K562 (cell line): ENCODE data around the gene RPS6KA2. TPM values are rescaled to one million over a fixed set of nuclear protein-coding genes. Genes with fewer than 3 reads are reported as not detected.

Experiments
- ATAC-seq: fragments of 200-7000 bp; cut with Tn5 transposase; 3 replicates; pipeline ENCODE4 v1.9.1; 2020; ENCODE audit warnings: moderate library complexity
- BruUV-seq: library from RNA; stranded (reverse); fragments of 400-500 nt; replicated peaks from 2 replicates; lab custom pipeline; 2021; lab: Mats Ljungman, UMichigan
- CTCF ChIA-PET: fragments of 300-600 bp; formaldehyde crosslinking; extraction: SDS; loops from one replicate; lab custom pipeline; 2021; ENCODE audit warnings: low intra/inter-chr PET ratio; lab: Yijun Ruan, JAX
- POLR2A ChIA-PET: fragments of 300-600, 350-650 bp; sonication (Branson Sonifier 250); formaldehyde crosslinking; extraction: SDS; loops from one replicate; lab custom pipeline; 2021; ENCODE audit warnings: antibody characterized with exemption, inconsistent platforms; lab: Yijun Ruan, JAX
- DNase-seq, 4 experiments: peaks; one replicate each; pipeline versions ENCODE4 v3.0.0 to v3.0.0-alpha.2; 2011 to 2018; ENCODE audit warnings: low spot score in 3 of 4, mixed read lengths in 3 of 4; ENCODE audit errors: extremely low read depth in 1 of 4
- FAIRE-seq: peaks from 2 replicates; lab custom pipeline; 2011; peaks lifted over from hg19 to GRCh38; lab: Jason Lieb, UNC
- H2AFZ ChIP-seq: 2 replicates; pipeline ENCODE4 v1.6.0; 2011; ENCODE audit warnings: low read depth, low read length, control low read depth, inconsistent platforms
- H3K27ac ChIP-seq: fragments of 200-600 bp; 3 replicates; pipeline ENCODE4 v1.8.0; 2011; ENCODE audit warnings: low read depth, mild to moderate bottlenecking, control low read depth, inconsistent platforms, low read length, moderate library complexity, mixed read lengths; ENCODE audit errors: extremely low read depth
- H3K27me3 ChIP-seq, 2 experiments: fragments of 300-600 bp in 1 of 2; 2 replicates in 1 of 2; 3 replicates in 1 of 2; pipeline versions ENCODE4 v1.6.0 to v1.8.0; 2011; ENCODE audit warnings: inconsistent platforms in 2 of 2, low read length in 2 of 2, mild to moderate bottlenecking in 1 of 2, mixed read lengths in 1 of 2, moderate library complexity in 1 of 2; ENCODE audit not compliant: control insufficient read depth in 2 of 2, insufficient read depth in 2 of 2
- H3K36me3 ChIP-seq: fragments of 300-600 bp; 3 replicates; pipeline ENCODE4 v1.8.0; 2011; ENCODE audit warnings: mild to moderate bottlenecking, low read length, inconsistent platforms; ENCODE audit not compliant: control insufficient read depth, insufficient read depth
- H3K4me1 ChIP-seq, 2 experiments: fragments of 200-600 bp in 1 of 2; replicated peaks in 1 of 2; 2 replicates in 1 of 2; 3 replicates in 1 of 2; pipeline versions ENCODE4 v1.5.1 to v1.8.0; 2011; ENCODE audit warnings: inconsistent platforms in 2 of 2, low read length in 2 of 2, mild to moderate bottlenecking in 1 of 2, mixed read lengths in 1 of 2, moderate library complexity in 1 of 2; ENCODE audit not compliant: control insufficient read depth in 2 of 2, insufficient read depth in 2 of 2
- H3K4me2 ChIP-seq: 2 replicates; pipeline ENCODE4 v1.6.1; 2011; ENCODE audit warnings: low read length, control low read depth, inconsistent platforms, mixed read lengths; ENCODE audit not compliant: insufficient read depth
- H3K4me3 ChIP-seq: fragments of 200-600 bp; sonication (generic), shearing (Covaris generic); 2 replicates; pipeline ENCODE4 v1.5.1; 2016; ENCODE audit warnings: control low read depth, inconsistent platforms
- H3K79me2 ChIP-seq: fragments of 200-600 bp; 3 replicates; pipeline ENCODE4 v1.8.0; 2011; ENCODE audit warnings: low read length, inconsistent platforms; ENCODE audit not compliant: control insufficient read depth, insufficient read depth
- H3K9ac ChIP-seq, 2 experiments: 2 replicates each; pipeline versions ENCODE4 v1.6.0 to v1.6.1; 2011; ENCODE audit warnings: low read depth in 2 of 2, low read length in 2 of 2, control low read depth in 1 of 2, inconsistent platforms in 1 of 2, mild to moderate bottlenecking in 1 of 2, mixed read lengths in 1 of 2; ENCODE audit not compliant: insufficient read depth in 1 of 2
- H3K9me1 ChIP-seq: one replicate; pipeline ENCODE4 v1.6.0; 2011; ENCODE audit warnings: inconsistent platforms, mild to moderate bottlenecking, low read length, moderate library complexity; ENCODE audit not compliant: control insufficient read depth, insufficient read depth
- H3K9me3 ChIP-seq: replicated peaks from 2 replicates; pipeline ENCODE4 v1.5.1; 2011; ENCODE audit warnings: low read depth, low read length, inconsistent platforms; ENCODE audit not compliant: control insufficient read depth, insufficient read depth
- H4K20me1 ChIP-seq: replicated peaks from 2 replicates; pipeline ENCODE4 v1.6.1; 2011; ENCODE audit warnings: low read length, inconsistent platforms, mixed read lengths; ENCODE audit not compliant: control insufficient read depth, insufficient read depth
- CCAR2 ChIP-seq: fragments of 200-400 bp; formaldehyde crosslinking; IDR thresholded peaks from 2 replicates; pipeline ENCODE4 v1.6.1; 2017; ENCODE audit warnings: mild to moderate bottlenecking, low read depth, low read length
- HSF4 ChIP-seq: fragments of 250-450 bp; sonication (Bioruptor Pico); IDR thresholded peaks from 2 replicates; pipeline ENCODE4 v2.1.2; 2022; ENCODE audit warnings: mild to moderate bottlenecking, moderate library complexity, borderline replicate concordance
- ILK ChIP-seq: fragments of 450-650 bp; IDR thresholded peaks from 2 replicates; pipeline ENCODE4 v1.6.1; 2016; ENCODE audit warnings: missing genetic modification characterization, low read depth, mild to moderate bottlenecking, missing compliant biosample characterization, moderate library complexity, borderline replicate concordance
- KAT7 ChIP-seq: sonication (generic); formaldehyde crosslinking; IDR thresholded peaks from 2 replicates; pipeline ENCODE4 v1.8.0; 2022; ENCODE audit warnings: missing genetic modification reagents, mild to moderate bottlenecking, borderline replicate concordance
- KDM2B ChIP-seq: fragments of 250-450 bp; sonication (Bioruptor Pico); IDR thresholded peaks from 2 replicates; pipeline ENCODE4 v1.8.0; 2021; ENCODE audit warnings: mild to moderate bottlenecking, moderate library complexity
- KLF1 ChIP-seq: fragments of 450-650 bp; IDR thresholded peaks from 2 replicates; pipeline ENCODE4 v1.6.1; 2016; ENCODE audit warnings: missing genetic modification characterization, missing compliant biosample characterization
- MECOM ChIP-seq: fragments of 250-450 bp; sonication (Bioruptor Pico); IDR thresholded peaks from 2 replicates; pipeline ENCODE4 v1.8.0; 2022; ENCODE audit warnings: inconsistent platforms
- NR1H2 ChIP-seq: sonication (generic); formaldehyde crosslinking; IDR thresholded peaks from 2 replicates; pipeline ENCODE4 v1.4.0; 2020; ENCODE audit warnings: mild to moderate bottlenecking, missing genetic modification reagents
- PHB ChIP-seq: fragments of 250-450 bp; sonication (Bioruptor Pico); IDR thresholded peaks from 2 replicates; pipeline ENCODE4 v1.5.0; 2021
- SREBF1 ChIP-seq: fragments of 150-350 bp; IDR thresholded peaks from 2 replicates; pipeline ENCODE4 v1.6.1; 2014; ENCODE audit warnings: antibody characterized with exemption, low read depth, low read length, borderline replicate concordance
- ZEB2 ChIP-seq: fragments of 450-650 bp; IDR thresholded peaks from 2 replicates; pipeline ENCODE4 v1.6.1; 2016
- WGBS: fragments of 100-300 bp; shearing (Covaris generic); methylation state at CpG from one replicate; pipeline ENCODE4 v1.1.6; 2016; ENCODE audit warnings: low coverage, mixed read lengths; ENCODE audit not compliant: insufficient coverage; ENCODE audit errors: missing lambda C conversion rate; 5-methylcytosine and 5-hydroxymethylcytosine counted together
- in situ Hi-C: fragments of 300-500 bp; cut with MboI; formaldehyde crosslinking; loops from 4 replicates; pipeline ENCODE4 v1.15.0; 2018; ENCODE audit warnings: inconsistent platforms, mixed read lengths
- intact Hi-C: fragments of 100-400 bp; cut with micrococcal nuclease; formaldehyde crosslinking; loops from 2 replicates; pipeline ENCODE4 v1.14.2; 2022
- polyA plus RNA-seq, 8 experiments: library from polyadenylated mRNA; depleted of rRNA in 4 of 8; stranded (reverse) in 5 of 8; unstranded in 3 of 8; fragments of >200 nt; fragmentation: Nextera tagmentation in 2 of 8; fragmentation: Illumina TruSeq in 1 of 8; extraction: Ambion mirVana in 2 of 8; extraction: Trizol in 1 of 8; gene quantifications; 2 replicates each; pipeline versions ENCODE4 v1.2.1 to v1.2.3, GENCODE V29; 2011 to 2014; ENCODE audit warnings: inconsistent platforms in 1 of 8, missing spikeins in 1 of 8
- total RNA-seq, 7 experiments: library from RNA; depleted of rRNA in 6 of 7; stranded (reverse); fragments of >200 nt in 6 of 7; fragmentation: Illumina TruSeq in 2 of 7; extraction: Trizol in 2 of 7; gene quantifications; 2 replicates each; pipeline versions ENCODE4 v1.2.1 to v1.2.3, GENCODE V29; 2011 to 2021; ENCODE audit warnings: low replicate concordance in 1 of 7
- TF ChIP-seq, protein P1 (sequence below): fragments of 250-450 bp; sonication (Bioruptor Pico); IDR thresholded peaks from 2 replicates; pipeline ENCODE4 v1.5.0; 2020; ENCODE audit warnings: mild to moderate bottlenecking, borderline replicate concordance
- TF ChIP-seq, protein P2 (sequence below), 2 experiments: IDR thresholded peaks; 2 replicates each; pipeline ENCODE4 v1.6.1; 2012; ENCODE audit warnings: improper control_type of control experiment in 2 of 2, low read depth in 2 of 2, low read length in 2 of 2, borderline replicate concordance in 1 of 2

RPS6KA2 gene
- total and polyA plus RNA-seq, 9 of the 15 experiments (the other 6 are each of a cell fraction or from before 2014, with no cell fraction given) = 0.29 to 1.00 (median 0.53) TPM

DNA sequence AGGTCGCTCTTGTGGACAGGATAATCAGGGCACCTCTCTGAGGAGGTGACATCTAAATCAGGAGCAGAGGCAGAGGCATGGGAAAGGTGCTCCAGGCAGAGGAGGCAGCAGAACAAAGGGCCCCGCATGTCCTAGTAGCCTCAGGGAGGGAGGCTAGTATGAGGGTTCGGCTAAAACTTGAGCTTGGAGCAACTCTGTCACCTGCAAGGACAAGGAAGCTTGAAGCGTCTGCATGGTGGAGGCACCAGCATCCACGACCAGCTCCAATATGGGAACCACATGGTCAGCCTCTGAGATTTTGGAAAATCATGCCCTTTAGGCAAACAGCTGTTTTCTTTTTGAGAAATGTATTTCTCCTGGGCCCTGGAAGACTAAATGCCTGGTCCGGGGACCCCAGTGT is 231.3 kb downstream of the RPS6KA2 start:
- ATAC-seq = no peak
- no peak for DNase-seq
- peaks cover 0 to 9% of the 10 kb centered on the region in 2 experiments; a peak in 1 of 5 replicates for H3K4me1 ChIP-seq
- CTCF ChIA-PET = no interaction called here
- in situ Hi-C loops = no loop called here
- no TSS peak for BruUV-seq
- intact Hi-C loops = no loop called here
- WGBS = 5% methylated on average over 6 of the region's 6 CpGs
- H2AFZ ChIP-seq = no peak overlapping the region
- no peaks in the 10 kb centered on the region for H4K20me1 ChIP-seq
- peaks cover 42 to 87% of the 10 kb centered on the region in 2 experiments for H3K27me3 ChIP-seq
- H3K9me3 ChIP-seq = no peaks in the 10 kb centered on the region
- no peak overlapping the region for H3K4me3 ChIP-seq
- H3K79me2 ChIP-seq = no peaks in the 10 kb centered on the region
- H3K4me2 ChIP-seq = no peak overlapping the region
- no peak for TF ChIP-seq CCAR2
- H3K27ac ChIP-seq = no peak overlapping the region
- H3K9me1 ChIP-seq = no peaks in the 10 kb centered on the region
- H3K9ac ChIP-seq = no peak overlapping the region
- no peaks in the 10 kb centered on the region for H3K36me3 ChIP-seq
- POLR2A ChIA-PET = no interaction called here
- FAIRE-seq = no peak

DNA sequence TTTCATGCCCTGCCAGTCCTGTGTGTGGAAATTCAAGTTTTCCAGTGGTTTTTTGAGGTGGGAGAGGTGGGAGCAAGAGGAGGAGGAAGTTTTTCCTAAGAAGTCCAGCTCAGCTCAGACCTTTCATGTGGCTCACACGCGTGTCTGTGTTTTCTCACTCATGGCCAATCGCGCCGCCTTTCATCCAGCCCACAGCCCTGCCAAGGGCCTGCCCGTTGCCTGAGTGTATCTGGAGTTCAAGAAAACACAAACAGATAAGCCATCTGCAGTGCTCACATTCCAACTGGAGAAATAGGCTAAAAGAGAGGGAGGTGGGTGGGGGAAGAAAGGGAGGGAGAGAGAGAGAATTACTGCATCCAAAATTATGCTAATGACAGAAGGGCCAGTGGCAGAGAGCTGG is 231.7 kb downstream of the RPS6KA2 start:
- no TSS peak for BruUV-seq
- H3K4me3 ChIP-seq = no peak overlapping the region
- H3K9me3 ChIP-seq = no peaks in the 10 kb centered on the region
- FAIRE-seq = no peak
- no peak overlapping the region for H3K9ac ChIP-seq
- H4K20me1 ChIP-seq = no peaks in the 10 kb centered on the region
- no peaks in the 10 kb centered on the region for H3K9me1 ChIP-seq
- no peak overlapping the region for H2AFZ ChIP-seq
- no peak overlapping the region for H3K4me2 ChIP-seq
- DNase-seq = no peak
- in situ Hi-C loops (no loop called here), intact Hi-C loops (no loop called here)
- 11% methylated on average over 6 of the region's 6 CpGs for WGBS
- no peaks in the 10 kb centered on the region for H3K36me3 ChIP-seq
- no peak overlapping the region for H3K27ac ChIP-seq
- no peaks in the 10 kb centered on the region for H3K79me2 ChIP-seq
- ChIA-PET CTCF (no interaction called here), POLR2A (interaction anchor here (1.3 kb wide), 1 partner anchor 12 kb away, joined by 6 read pairs; no protein-coding TSS in a partner anchor)
- peaks cover 43 to 87% of the 10 kb centered on the region in 2 experiments for H3K27me3 ChIP-seq
- H3K4me1 ChIP-seq = peaks cover 0 to 7% of the 10 kb centered on the region in 2 experiments; a peak in 1 of 5 replicates
- ATAC-seq = no peak
- TF ChIP-seq NR1H2 (CRISPR knock-in tag) = no peak
- TF ChIP-seq HSF4 (CRISPR knock-in tag) = no peak
- TF ChIP-seq, protein P1, sequence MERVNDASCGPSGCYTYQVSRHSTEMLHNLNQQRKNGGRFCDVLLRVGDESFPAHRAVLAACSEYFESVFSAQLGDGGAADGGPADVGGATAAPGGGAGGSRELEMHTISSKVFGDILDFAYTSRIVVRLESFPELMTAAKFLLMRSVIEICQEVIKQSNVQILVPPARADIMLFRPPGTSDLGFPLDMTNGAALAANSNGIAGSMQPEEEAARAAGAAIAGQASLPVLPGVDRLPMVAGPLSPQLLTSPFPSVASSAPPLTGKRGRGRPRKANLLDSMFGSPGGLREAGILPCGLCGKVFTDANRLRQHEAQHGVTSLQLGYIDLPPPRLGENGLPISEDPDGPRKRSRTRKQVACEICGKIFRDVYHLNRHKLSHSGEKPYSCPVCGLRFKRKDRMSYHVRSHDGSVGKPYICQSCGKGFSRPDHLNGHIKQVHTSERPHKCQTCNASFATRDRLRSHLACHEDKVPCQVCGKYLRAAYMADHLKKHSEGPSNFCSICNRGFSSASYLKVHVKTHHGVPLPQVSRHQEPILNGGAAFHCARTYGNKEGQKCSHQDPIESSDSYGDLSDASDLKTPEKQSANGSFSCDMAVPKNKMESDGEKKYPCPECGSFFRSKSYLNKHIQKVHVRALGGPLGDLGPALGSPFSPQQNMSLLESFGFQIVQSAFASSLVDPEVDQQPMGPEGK (CRISPR knock-in tag) = no peak
- TF ChIP-seq MECOM (CRISPR knock-in tag) = no peak
- no peak for TF ChIP-seq KDM2B (CRISPR knock-in tag)
- TF ChIP-seq KLF1 (tag) = no peak
- no peak for TF ChIP-seq ZEB2
- no peak for TF ChIP-seq PHB (CRISPR knock-in tag)
- TF ChIP-seq, protein P2, sequence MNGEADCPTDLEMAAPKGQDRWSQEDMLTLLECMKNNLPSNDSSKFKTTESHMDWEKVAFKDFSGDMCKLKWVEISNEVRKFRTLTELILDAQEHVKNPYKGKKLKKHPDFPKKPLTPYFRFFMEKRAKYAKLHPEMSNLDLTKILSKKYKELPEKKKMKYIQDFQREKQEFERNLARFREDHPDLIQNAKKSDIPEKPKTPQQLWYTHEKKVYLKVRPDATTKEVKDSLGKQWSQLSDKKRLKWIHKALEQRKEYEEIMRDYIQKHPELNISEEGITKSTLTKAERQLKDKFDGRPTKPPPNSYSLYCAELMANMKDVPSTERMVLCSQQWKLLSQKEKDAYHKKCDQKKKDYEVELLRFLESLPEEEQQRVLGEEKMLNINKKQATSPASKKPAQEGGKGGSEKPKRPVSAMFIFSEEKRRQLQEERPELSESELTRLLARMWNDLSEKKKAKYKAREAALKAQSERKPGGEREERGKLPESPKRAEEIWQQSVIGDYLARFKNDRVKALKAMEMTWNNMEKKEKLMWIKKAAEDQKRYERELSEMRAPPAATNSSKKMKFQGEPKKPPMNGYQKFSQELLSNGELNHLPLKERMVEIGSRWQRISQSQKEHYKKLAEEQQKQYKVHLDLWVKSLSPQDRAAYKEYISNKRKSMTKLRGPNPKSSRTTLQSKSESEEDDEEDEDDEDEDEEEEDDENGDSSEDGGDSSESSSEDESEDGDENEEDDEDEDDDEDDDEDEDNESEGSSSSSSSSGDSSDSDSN (IDR thresholded peaks at IDR 0.05; ENCODE audit: borderline replicate concordance in 1 of 2, low read depth in 2 of 2, low read length in 2 of 2) = no peak
- no peak for TF ChIP-seq KAT7
- TF ChIP-seq ILK (tag) = no peak
- no peak for TF ChIP-seq SREBF1
